HG03095 (cell line): Measurements from ENCODE around the gene GRM2.

Experiments used
- ATAC-seq: cut with Tn5 transposase; IDR thresholded peaks from one replicate; pipeline ENCODE4 v1.9.1; 2021; ENCODE audit warnings: moderate library complexity; ENCODE audit not compliant: unreplicated experiment

Gene GRM2

DNA sequence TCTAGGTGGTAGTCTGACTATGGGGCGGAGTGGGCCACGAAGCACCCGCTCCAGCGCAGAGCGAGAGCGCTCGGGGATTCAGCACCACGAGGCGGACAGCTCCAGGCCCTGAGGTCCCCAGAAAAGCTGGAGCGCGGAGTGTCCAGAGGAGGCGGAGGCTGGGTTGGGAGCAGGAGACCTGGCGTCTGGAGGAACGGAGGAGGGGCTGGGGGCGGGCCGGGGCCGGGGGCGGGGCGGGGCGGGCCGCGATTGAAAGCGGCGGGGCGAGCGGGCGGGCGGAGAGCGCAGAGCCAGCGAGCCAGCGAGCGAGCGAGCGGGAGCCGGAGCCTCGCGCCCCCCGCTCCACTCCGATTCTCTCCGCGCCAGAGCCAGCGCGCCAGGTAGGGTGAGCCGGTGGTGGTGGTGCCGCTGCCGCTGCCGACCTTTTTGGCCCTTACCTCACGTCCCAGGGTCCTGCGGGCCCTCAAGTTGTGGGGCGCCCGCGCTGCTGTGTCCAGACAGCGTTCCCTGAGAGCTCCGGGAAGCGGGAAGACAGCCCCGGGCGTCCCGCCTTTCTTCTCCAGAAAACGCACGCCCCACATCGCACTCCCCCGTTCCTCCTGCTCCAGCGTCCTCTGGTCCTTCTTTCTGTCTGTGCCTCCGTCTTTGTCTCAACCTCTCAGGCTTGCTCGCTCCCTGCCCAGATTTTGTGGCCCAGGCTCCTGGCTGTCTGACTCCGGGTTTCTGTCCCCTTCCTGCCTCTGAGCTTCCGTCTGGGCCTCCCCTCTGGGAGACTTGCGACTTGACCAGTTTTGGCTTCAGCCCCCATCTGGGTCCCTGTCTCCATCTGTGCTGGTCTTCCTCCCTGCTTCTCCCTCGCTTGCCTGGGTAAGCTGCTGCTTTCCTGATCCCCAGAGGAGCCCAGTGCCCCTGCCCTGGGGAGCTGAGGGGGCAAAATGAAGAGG lies at the start of gene GRM2:
Gene GRM2, plus strand, starts transcription at position 281 of the 944 bp plus-strand sequence. CDS start 1,916 bp downstream, outside the sequence.
- ATAC-seq = no peak

DNA sequence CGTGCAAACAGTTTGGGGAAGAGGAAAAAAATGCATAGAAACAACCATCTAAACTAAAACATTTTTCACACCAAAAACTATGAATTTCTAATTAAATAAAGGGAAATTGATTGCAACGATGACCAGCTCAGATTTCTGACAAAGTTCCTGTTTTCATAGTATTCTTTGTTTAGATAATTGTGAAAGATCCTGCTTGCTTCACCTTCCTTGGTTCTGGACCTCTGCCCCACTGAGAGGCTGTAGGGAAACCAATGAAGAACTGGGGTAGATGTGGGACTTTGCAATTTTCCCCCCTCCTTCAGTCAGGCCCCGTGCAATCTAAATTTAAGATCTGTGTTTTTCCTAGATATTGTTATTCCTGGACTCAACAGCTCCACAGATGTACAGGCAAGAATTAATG lies 49.6 kb upstream of the GRM2 start:
- ATAC-seq = no peak

DNA sequence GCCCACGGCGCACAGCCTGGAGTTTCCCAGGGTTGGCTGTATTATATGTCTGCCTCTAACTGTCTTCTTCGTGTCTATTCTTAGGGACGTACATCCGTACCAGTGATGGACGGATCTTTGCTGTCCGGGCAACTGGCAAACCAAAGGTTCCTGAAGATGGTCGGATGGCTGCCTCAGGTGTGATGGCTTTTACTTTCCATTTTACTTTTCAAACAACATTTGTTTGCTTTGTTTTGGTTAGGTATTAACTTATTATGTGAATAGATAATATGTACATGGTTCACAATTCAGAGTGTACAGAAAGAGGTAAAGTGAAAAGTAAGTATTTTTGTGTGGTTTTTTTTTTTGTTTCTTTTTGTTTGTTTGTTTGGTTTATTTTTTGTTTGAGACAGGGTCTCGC lies 46.9 kb upstream of the GRM2 start:
- no peak for ATAC-seq

DNA sequence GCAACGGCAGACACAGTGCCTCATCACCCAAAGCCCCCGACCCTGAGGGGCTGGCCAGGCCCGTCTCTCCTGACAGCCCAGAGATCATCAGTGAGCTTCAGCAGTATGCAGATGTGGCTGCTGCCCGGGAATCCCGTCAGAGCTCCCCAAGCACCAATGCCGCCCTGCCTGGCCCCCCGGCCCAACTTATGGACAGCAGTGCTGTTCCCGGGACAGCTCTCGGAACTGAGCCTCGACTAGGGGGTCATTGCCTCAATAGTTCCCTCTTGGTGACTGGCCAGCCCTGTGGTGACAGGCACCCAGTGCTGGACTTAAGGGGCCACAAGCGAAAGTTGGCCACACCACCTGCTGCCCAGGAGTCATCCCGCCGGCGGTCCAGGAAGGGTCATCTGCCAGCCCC lies 44.4 kb upstream of the GRM2 start:
- ATAC-seq = no peak

DNA sequence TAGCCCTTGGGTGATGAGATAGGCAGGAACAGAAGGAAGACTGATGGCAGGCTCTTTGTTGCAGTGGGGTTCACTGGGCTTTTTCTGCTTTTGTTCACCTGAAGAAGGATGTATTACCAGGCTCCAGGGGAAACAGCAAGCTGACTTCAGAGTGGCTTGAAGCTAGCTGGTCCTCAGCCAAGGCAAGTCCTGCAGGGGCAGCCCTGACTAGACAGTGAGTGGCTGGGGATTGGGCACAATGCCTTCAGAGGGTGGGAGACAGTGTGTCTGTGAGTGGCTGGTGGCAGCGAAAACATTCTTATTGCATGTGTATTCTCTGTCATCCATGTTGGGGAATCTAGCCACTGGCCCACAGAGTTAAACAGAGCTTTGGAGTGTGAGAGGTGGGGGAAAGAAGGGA lies 38.1 kb upstream of the GRM2 start:
- no peak for ATAC-seq

DNA sequence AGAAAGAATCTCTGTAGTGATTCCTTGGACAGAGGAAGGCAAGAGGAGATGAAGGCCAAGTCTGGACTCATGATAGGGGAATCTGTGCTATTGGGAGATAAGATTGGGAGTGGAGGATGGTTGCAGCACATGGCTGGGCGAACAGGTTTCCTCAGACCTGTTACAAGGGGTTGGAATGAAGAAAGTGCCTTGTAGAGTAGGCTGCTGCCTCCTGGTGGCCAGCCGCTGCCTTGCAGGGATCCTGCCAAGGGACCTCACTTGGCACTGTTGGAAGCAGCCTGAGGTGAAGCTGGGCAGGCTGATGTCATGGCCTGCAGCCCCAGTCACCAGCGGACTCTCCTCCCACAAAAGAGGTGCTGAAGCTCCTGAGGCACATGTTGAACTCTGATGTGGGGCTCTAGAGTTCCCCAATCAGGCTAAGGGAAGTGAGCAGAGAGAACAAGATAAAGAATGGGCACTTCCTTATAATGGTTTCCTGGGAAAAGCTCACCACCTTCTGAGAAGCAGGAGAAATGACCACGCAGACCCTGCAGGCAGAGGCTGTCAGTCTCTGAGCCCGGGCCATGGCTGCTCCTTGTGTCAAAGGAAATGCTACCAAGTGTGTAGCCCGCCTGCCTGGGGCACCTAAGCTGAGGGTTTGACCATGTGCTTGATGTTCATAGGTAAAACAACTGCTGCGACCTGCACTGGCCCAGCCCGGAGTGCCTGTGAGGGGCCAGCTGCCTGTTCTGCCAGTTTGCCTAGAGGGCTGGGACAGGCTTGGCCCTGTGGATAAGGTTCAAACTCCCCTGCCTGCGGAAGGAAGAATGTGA lies 37.4 kb upstream of the GRM2 start:
- no peak for ATAC-seq

DNA sequence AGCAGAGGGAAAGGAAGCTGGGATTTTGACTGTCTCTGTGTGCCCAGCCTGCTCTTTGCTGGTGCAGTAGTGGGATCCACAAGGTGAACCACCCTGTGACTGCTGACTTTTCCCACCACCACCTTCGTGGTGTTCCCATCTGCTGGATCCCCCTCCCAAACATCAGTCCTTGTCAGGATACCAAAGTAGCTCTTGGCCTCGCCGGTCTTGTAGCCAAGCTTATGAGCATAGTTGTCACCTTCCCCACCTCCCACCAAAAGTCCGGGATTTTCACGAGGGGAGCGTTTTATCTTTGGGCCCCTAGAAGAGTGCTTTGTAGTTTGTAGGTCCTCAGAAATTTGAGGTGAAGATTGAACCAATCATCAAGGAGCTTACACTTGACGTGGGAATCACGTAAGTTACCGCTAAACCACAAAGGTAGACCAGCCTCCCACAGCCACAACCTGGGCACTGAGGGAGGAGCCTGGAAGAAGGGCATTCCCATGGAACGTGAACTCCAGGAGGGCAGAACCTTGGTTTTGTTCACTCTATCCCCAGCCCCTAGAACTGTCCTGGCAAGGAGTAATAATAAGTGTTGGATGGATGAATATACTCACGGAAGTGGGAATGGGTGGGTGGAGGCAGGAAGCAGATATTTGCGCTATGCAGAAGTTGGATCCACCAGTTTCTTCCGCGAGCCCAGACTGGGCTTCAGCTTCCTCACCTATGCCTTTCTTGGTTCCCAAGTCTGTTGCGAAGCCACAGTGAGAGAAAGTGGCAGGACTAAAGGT lies 36.6 kb upstream of the GRM2 start:
- no peak for ATAC-seq

DNA sequence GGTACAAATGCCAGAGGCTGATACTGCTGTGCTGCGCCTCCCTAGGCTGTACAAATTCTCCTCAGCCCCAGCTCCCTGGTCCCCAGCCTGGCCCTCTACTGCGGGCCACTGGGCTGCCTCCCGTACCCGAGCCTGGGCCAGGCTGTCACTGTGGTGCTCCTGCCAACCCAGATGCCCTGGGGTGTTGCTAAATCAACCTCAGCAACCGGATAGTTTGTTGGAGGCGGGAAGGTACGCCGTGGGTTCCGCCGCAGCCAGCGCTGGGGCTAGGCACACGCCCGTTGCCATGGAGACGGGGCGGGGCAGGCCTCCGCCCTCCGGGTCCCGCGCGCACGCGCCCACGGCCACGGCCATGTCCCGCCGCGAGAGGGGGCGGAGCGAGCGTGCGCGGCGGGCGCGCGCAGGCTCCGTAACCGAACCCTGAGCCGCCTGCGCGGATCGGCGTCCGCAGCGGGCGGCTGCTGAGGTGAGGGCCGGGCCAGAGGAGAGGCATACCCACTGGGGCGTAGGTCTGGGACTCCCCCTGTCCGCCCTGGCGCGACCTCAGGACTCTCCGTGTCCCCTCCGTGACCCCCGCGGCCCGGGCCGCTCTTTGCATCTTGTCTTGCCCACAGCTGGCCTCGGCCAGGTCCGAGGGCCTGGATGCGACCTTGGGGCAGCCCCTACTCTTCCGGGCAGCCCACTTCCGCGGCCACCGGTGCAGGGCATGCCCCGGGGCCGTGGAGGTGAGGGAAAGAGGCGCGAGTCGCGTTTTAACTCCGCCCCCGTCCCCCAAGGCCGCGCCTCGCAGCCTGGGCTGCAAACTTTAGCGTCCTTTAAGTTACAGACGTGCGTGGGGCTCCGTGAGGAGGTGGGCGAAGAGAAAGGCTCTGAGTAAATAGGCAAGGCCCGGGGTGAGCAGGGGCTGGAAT lies 35.8 kb upstream of the GRM2 start, which contains the start of gene TEX264:
Gene TEX264, plus strand, starts transcription at position 430 of the 911 bp plus-strand sequence. CDS start 3,053 bp downstream, outside the sequence.
- peak; percentile 57 for ATAC-seq

DNA sequence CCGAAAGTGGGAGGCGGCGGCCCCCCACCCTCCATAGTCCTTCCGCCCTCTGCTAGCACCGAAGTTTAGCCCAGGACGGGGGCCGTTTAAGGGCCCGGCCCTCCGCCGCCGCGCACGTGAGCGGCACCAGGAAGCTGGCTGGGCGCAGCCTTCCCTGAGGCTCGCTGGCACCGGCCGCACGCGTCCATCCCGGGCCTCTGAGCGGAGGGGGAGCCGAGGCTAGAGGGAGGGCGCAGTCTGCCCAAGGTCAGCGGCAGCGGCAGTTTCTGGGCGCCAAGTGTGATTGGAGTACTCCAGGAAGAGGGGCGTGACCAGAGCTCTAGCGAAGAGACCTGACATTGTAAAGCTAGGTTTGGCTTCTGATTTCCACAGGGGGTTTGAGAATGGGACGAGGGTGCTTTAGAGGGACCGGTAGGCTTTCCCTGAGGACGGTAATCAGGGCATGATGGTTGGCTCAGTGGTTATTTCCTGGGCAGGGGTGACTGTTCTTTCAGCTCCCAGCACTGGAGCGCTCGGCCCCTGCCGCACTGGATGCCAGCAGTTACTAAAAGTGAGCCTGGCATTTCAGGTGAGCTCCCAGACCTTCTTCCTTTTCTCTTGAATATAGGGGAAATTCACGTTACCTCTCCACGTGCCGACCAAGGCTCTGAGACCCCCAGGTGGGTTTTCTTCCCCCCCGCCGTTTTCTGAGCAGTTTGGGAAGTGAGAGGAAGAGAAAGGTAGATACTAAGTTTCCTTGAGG lies 35.0 kb upstream of the GRM2 start:
- peak; percentile 43 for ATAC-seq

DNA sequence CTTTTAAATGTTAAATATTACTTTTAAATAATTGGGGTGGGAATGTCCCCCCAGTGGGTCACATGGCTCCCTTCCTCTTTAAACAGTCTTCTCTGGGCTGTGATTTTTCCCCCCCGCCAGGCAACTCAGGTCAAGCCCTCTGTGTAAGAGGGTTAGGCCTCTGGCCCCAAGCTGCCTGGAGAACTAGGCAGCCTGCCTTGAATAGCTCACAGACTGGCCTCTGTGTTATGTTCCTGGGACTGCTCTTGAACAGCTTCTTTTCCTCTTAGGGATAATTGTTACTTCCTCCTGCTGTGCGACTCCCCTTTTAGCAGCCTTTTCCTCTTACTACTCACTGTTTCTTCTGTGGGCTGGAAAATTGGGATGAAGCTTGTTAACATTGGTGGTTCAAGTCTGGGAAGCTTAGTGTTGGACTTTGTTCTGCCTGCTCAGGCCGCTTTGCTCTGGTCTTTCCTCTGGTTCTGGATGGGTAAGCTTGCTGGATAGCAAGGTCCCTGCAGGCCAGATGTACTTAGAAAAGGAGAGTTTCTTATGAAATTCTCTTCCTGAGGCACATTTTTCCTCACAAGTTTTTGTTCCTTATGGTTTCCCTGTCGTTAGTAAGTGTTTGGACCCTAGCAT lies 33.6 kb upstream of the GRM2 start:
- no peak for ATAC-seq

DNA sequence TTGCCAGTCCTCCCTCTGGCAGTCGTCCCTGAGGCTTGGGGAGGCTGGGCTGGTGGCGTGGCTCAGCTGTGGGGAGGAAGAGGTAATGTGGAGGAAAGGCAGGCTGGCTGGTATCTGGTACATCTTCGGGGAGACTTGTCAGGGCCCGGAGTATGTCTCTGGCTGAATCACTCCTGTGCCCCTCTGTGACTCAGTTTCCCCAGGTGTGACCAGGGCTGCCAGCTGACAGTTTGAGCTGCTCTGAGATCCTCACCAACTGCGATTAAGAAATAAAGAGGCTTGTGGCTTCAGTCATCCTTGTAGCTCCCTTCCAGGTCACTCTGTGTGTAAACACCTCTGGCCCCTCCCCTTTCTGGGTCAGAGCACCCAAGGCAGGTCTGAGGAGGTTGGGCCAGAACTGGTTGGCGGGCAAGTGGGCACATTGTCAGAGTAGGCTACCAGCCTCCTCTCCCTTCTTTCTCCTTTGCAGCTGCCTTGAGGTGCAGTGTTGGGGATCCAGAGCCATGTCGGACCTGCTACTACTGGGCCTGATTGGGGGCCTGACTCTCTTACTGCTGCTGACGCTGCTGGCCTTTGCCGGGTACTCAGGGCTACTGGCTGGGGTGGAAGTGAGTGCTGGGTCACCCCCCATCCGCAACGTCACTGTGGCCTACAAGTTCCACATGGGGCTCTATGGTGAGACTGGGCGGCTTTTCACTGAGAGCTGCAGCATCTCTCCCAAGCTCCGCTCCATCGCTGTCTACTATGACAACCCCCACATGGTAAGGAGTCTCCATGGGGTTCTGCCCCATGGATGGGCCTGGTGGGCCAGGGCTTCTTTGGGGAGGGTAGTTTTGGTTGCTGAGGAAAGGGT lies 32.8 kb upstream of the GRM2 start:
- ATAC-seq = no peak

DNA sequence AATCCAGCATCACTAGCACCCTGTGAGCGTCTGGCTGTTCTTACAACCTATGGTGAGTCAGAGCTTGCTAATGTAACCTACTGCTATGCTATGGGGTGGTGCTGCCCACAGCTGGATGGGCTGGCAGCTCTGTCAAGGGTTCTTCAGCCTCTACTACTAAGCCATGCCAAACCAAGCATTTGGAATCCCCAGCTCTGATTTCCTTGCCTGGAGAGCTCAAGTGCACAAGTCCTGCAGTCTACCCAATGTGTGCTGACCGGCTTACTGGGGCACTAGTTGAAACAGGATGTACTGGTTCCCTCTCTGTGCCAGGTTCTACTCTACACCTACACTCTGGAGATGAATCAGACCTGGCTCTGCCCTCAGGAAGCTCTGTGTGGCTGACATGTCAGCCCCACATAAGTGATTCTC lies 31.7 kb upstream of the GRM2 start:
- ATAC-seq = no peak

DNA sequence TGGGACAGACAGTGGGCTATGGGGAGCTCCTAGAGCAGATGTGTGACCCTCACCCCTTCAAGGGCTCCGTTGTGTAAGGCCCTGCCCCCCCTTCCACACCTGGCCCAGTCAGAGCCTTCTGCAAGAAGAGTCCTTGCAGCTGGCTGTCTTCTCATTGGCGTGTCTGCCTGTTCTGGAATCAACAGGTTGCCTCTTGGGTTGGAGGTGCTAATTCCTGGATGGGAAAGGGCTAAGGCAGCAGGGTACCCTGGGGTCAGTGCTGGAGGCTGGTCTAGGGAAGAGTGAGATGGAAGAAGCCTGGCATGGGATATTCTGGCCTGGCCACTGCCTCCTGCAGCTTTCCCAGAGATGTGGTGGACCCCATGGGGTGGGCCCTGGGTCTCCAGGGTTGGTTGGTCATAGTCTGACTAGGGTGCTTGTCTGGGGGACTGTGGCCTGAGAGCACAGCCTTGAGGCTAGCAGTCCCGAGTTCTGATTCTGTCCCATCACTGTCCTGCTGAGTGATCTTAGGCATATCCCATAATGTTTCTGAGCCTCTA lies 30.7 kb upstream of the GRM2 start:
- no peak for ATAC-seq

DNA sequence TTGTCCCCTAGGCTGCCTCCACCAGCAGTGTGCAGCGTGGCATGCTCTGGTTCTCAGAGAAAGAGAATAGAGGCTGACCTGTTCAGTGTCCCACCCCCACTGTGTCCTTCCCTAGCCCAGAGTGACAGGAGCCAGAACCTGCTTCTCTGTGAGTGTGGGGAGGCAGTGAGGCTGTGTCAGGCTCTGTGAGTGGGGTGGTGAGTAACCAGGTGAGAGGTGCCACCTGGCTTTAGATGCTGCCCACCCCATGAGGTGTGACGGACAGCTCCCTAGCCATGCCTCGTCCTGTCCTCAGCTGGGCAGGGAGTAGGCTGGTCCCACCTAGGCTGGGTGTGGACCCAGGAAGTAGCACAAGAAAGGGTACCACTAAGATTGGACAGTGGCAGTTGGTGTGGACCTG lies 29.5 kb upstream of the GRM2 start:
- no peak for ATAC-seq

DNA sequence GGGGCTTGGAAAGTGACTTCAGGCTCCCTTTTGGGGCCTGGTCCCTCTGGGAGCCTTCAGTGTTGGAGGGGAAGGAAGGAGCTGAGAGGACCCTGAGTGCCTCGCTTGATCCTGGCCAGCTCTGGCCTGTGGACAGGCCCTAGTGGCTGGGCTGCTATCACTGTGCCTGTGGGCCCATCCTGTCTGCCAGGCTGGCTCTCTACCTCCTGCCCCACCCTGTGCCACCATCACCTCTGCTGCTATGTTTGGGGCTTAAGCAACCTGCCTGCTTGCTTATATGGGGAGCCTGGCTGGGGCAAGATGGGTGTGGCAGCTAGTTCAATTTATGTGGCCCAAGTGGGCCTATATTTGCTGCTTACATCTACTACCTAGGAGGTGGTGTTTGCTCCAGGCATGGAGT lies 28.7 kb upstream of the GRM2 start:
- no peak for ATAC-seq

DNA sequence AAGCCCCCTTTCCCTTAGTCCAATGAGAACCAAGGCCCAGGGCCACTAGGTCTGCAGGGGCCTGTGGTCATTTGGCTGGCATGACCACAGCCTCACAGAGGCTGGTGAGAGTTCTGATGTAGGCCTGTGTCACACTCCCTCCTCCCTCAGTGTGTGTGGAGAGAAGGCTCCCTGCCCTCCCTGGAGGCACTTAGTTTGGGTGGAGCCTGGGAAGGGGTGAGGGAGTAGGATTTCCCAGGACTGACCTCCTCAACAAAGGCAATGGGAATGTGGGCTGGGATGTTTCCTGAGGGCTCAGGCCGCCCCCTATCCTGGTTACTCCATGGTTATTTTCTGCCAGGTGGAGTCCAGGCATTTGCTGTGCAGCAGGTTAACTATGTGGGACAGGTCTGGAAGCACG lies 28.2 kb upstream of the GRM2 start:
- no peak for ATAC-seq

DNA sequence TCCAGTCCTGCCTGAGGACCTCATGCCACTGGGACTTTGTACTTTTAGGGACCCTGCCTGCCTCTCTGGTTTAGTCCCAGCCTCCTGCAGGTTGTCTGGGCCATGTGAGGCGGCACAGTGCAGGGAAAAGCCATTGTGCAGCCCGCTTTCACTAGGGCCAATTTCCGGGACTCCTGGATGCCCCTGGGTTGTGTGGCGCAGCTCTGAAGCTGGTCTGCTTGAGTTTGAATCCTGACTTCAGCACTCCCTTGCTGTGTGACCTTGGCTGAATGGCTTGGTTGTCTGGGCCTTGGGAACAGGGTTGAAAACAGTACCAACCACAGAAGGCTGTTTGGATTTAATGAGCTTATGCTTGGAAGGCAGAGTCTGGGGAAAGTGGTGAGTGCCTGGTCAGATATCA lies 27.6 kb upstream of the GRM2 start:
- ATAC-seq = no peak

DNA sequence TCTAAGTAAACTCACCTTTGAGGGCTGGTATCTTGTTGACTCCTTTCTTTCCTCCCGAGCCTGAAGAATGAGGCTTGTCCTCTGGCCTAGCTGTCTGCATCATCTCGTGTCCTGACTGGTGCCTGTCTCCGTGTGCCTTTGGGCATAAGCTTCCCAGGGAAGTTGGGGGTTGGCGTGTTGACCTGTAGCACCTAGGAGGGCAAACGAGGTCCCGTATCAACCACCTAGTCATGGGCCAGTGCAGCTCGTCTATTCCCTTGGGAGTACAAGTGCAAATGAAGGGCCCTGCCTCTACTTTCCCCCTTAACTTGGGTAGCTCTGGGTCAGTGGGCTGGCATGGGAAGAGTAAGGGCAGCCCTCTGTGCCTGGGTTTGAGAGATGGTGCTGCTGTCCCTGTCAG lies 27.1 kb upstream of the GRM2 start:
- ATAC-seq = no peak
